Measurements from ENCODE around the gene EFHC1.

- TF ChIP-seq CTCF (IDR thresholded peaks at IDR 0.05), result no peak
- no peak for TF ChIP-seq POLR2A (IDR thresholded peaks at IDR 0.05)
Measured at GRCh38 chr6:52417675-52418111, 2.4 kb upstream of the EFHC1 start.

Measured in thyroid gland (tissue), 4 donors.